PC-3 (cell line): ENCODE results near the gene AKAP8L.

ENCODE experiments used
- EZH2 ChIP-seq: fragments of 300-600 bp; sonication (generic); IDR thresholded peaks from one replicate; pipeline ENCODE4 v1.6.1; 2017; ENCODE audit warnings: antibody characterized with exemption, mild to moderate bottlenecking, low read length; ENCODE audit not compliant: unreplicated experiment
- TF ChIP-seq, protein P1 (sequence below): fragments of 300-600 bp; sonication (generic); conservative IDR thresholded peaks from 2 replicates; pipeline ENCODE4 v1.5.1; 2017; ENCODE audit warnings: antibody characterized with exemption, low read depth, mild to moderate bottlenecking, low read length

GRCh38 chr19:15332311-15332996 is 86.3 kb downstream of the AKAP8L start, which contains the start of gene BRD4:
- TF ChIP-seq, protein P1, sequence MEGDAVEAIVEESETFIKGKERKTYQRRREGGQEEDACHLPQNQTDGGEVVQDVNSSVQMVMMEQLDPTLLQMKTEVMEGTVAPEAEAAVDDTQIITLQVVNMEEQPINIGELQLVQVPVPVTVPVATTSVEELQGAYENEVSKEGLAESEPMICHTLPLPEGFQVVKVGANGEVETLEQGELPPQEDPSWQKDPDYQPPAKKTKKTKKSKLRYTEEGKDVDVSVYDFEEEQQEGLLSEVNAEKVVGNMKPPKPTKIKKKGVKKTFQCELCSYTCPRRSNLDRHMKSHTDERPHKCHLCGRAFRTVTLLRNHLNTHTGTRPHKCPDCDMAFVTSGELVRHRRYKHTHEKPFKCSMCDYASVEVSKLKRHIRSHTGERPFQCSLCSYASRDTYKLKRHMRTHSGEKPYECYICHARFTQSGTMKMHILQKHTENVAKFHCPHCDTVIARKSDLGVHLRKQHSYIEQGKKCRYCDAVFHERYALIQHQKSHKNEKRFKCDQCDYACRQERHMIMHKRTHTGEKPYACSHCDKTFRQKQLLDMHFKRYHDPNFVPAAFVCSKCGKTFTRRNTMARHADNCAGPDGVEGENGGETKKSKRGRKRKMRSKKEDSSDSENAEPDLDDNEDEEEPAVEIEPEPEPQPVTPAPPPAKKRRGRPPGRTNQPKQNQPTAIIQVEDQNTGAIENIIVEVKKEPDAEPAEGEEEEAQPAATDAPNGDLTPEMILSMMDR: no peak
- no peak for TF ChIP-seq EZH2
